Measurements from ENCODE around the gene DUS1L.

DNA sequence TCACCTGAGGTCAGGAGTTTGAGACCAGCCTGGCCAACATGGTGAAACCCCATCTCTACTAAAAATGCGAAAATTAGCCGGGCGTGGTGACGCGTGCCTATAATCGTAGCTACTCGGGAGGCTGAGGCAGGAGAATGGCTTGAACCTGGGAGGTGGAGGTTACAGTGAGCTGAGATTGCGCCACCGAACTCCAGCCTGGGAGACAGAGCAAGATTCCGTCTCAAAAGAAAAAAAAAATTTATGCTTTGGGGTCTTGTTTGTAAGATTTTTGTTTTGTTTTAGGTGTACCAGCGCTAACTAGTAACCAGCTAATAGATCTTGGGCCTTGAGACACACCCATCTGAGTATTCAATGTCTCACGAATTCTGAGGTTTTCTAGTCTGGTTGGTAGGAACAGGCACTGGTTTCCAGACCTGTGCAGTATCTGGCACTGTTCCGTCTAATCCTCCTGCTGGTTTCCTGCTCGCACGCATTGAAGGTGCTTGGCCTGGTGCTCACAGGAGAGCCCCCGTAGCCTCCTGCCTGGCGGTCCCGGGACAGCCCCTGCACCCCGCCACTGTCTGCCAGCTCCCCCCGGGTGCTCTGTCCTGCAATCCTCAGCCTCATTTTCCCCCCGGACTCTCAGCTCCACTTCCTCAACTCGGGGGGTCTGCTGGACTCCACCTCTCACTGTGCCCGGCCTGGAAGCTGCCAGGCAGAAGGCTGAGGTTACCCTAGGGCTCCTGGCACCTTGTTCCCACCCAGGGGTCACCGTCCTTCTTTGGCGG, 10.6 kb upstream of the DUS1L start:
- TF ChIP-seq POLR2A (IDR thresholded peaks at IDR 0.05) = no peak
- TF ChIP-seq, protein P1, sequence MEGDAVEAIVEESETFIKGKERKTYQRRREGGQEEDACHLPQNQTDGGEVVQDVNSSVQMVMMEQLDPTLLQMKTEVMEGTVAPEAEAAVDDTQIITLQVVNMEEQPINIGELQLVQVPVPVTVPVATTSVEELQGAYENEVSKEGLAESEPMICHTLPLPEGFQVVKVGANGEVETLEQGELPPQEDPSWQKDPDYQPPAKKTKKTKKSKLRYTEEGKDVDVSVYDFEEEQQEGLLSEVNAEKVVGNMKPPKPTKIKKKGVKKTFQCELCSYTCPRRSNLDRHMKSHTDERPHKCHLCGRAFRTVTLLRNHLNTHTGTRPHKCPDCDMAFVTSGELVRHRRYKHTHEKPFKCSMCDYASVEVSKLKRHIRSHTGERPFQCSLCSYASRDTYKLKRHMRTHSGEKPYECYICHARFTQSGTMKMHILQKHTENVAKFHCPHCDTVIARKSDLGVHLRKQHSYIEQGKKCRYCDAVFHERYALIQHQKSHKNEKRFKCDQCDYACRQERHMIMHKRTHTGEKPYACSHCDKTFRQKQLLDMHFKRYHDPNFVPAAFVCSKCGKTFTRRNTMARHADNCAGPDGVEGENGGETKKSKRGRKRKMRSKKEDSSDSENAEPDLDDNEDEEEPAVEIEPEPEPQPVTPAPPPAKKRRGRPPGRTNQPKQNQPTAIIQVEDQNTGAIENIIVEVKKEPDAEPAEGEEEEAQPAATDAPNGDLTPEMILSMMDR (IDR thresholded peaks at IDR 0.05) = no peak
